ENCODE measurements around the gene DRAM1.
"Not testable (repeated sequence)": the region's sequence is repeated elsewhere in the genome, so short reads cannot be mapped to it uniquely, and the experiment has no call there.

DNA sequence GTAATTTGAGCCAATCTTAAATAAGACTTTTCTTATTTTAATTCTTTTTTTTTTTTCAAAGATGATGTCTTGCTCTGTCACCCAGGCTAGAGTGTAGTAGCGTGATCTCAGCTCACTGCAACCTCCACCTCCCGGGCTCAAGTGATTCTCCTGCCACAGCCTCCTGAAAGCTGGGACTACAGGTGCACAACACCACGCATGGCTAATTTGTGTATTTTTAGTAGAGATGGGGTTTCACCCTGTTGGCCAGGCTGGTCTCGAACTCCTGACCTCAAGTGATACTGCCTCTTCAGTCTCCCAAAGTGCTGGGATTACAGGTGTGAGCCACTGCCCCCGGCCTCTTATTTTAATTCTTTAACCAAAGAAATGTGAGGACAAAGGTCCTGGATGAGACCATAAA, 20.8 kb upstream of the DRAM1 start:
- TF ChIP-seq, protein P1, sequence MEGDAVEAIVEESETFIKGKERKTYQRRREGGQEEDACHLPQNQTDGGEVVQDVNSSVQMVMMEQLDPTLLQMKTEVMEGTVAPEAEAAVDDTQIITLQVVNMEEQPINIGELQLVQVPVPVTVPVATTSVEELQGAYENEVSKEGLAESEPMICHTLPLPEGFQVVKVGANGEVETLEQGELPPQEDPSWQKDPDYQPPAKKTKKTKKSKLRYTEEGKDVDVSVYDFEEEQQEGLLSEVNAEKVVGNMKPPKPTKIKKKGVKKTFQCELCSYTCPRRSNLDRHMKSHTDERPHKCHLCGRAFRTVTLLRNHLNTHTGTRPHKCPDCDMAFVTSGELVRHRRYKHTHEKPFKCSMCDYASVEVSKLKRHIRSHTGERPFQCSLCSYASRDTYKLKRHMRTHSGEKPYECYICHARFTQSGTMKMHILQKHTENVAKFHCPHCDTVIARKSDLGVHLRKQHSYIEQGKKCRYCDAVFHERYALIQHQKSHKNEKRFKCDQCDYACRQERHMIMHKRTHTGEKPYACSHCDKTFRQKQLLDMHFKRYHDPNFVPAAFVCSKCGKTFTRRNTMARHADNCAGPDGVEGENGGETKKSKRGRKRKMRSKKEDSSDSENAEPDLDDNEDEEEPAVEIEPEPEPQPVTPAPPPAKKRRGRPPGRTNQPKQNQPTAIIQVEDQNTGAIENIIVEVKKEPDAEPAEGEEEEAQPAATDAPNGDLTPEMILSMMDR (IDR thresholded peaks at IDR 0.05): not testable (repeated sequence)
- not testable (repeated sequence) for TF ChIP-seq POLR2A (IDR thresholded peaks at IDR 0.05)

Measured in lower leg skin (tissue), 3 donors.